Endothelial cell of umbilical vein (primary cell): ENCODE results near the gene ZBTB20.

ENCODE experiments used
- CTCF ChIP-seq, 2 donors: IDR thresholded peaks; 1 replicate in 1 of 2; 2 replicates in 1 of 2; pipeline ENCODE4 v1.5.1; 2011; ENCODE audit warnings: low read length in 2 of 2, mild to moderate bottlenecking in 2 of 2, moderate library complexity in 2 of 2, control low read depth in 1 of 2, inconsistent platforms in 1 of 2, low read depth in 1 of 2; ENCODE audit not compliant: insufficient read depth in 1 of 2; ENCODE audit errors: extremely low read depth in 1 of 2
- EZH2 ChIP-seq: IDR thresholded peaks from 2 replicates; pipeline ENCODE4 v1.6.1; 2012; ENCODE audit warnings: borderline replicate concordance, low read depth, mild to moderate bottlenecking, moderate library complexity, low read length, inconsistent platforms; ENCODE audit not compliant: severe bottlenecking
- FOS ChIP-seq: IDR thresholded peaks from 2 replicates; pipeline ENCODE4 v1.6.1; 2011; ENCODE audit warnings: mild to moderate bottlenecking, low read length, moderate library complexity, borderline replicate concordance; ENCODE audit not compliant: insufficient read depth
- JUN ChIP-seq: IDR thresholded peaks from 2 replicates; pipeline ENCODE4 v1.6.1; 2011; ENCODE audit warnings: borderline replicate concordance, low read depth; ENCODE audit not compliant: insufficient read length, insufficient read depth
- MAX ChIP-seq: IDR thresholded peaks from 2 replicates; pipeline ENCODE4 v1.6.1; 2011; ENCODE audit not compliant: insufficient read depth, insufficient read length
- POLR2A ChIP-seq: IDR thresholded peaks from 2 replicates; pipeline ENCODE4 v1.6.1; 2012; ENCODE audit warnings: low read depth, mild to moderate bottlenecking, control low read depth, low read length
- POLR2AphosphoS5 ChIP-seq: IDR thresholded peaks from 2 replicates; pipeline ENCODE4 v1.6.1; 2012; ENCODE audit warnings: low read depth, mild to moderate bottlenecking, control low read depth, low read length, moderate library complexity; ENCODE audit not compliant: insufficient read depth

- TF ChIP-seq CTCF (IDR thresholded peaks at IDR 0.05; ENCODE audit: extremely low read depth in 1 of 2, insufficient read depth in 1 of 2, low read depth in 1 of 2, low read length in 2 of 2) = no peak
- TF ChIP-seq POLR2A = no peak
- no peak for TF ChIP-seq EZH2
- TF ChIP-seq POLR2AphosphoS5 = no peak
- no peak for TF ChIP-seq FOS
- no peak for TF ChIP-seq JUN
- no peak for TF ChIP-seq MAX
Measured at GRCh38 chr3:115110830-115111229, 36.3 kb downstream of the ZBTB20 start.
